Caco-2 (cell line): Measurements from ENCODE around the gene PLB1. TPM values are rescaled to one million over a fixed set of nuclear protein-coding genes. Genes with fewer than 3 reads are reported as not detected.

Experiments used
- BruUV-seq: library from RNA; stranded (reverse); fragments of 400-500 nt; replicated peaks from 2 replicates; lab custom pipeline; 2021; lab: Mats Ljungman, UMichigan
- CTCF ChIA-PET: fragments of 300-600 bp; sonication (Branson Sonifier 250); formaldehyde crosslinking; loops from one replicate; lab custom pipeline; 2022; ENCODE audit warnings: antibody characterized with exemption; lab: Charles Lee
- POLR2A ChIA-PET: fragments of 300-600 bp; sonication (Branson Sonifier 250); formaldehyde crosslinking; loops from one replicate; lab custom pipeline; 2022; ENCODE audit warnings: antibody characterized with exemption; lab: Charles Lee
- DNase-seq, 2 experiments: peaks; one replicate each; pipeline versions ENCODE4 v3.0.0 to v3.0.0-alpha.2; 2020 to 2022
- H3K27me3 ChIP-seq: replicated peaks from 2 replicates; pipeline ENCODE4 v1.6.0; 2011; ENCODE audit warnings: low read length; ENCODE audit not compliant: control insufficient read depth, insufficient read depth
- H3K36me3 ChIP-seq: 2 replicates; pipeline ENCODE4 v1.5.1; 2011; ENCODE audit warnings: low read length; ENCODE audit not compliant: control insufficient read depth, insufficient read depth
- H3K4me1 ChIP-seq: fragments of 250-450 bp; sonication (Bioruptor Pico); 2 replicates; pipeline ENCODE4 v1.5.1; 2020; ENCODE audit warnings: mild to moderate bottlenecking
- H3K4me3 ChIP-seq: 2 replicates; pipeline ENCODE4 v1.5.1; 2011; ENCODE audit warnings: low read depth, mild to moderate bottlenecking, control low read depth, low read length
- H3K9me3 ChIP-seq: fragments of 250-450 bp; sonication (Bioruptor Pico); 2 replicates; pipeline ENCODE4 v1.5.1; 2020; ENCODE audit warnings: mild to moderate bottlenecking, moderate library complexity
- H3K27ac Mint-ChIP-seq: one replicate; pipeline ENCODE4 v1.8.0; 2022; ENCODE audit warnings: mixed read lengths; ENCODE audit not compliant: unreplicated experiment
- H3K27me3 Mint-ChIP-seq: one replicate; pipeline ENCODE4 v1.8.0; 2022; ENCODE audit warnings: mixed read lengths; ENCODE audit not compliant: insufficient read depth, unreplicated experiment
- H3K36me3 Mint-ChIP-seq: one replicate; pipeline ENCODE4 v1.8.0; 2022; ENCODE audit warnings: mild to moderate bottlenecking, mixed read lengths; ENCODE audit not compliant: insufficient read depth, unreplicated experiment
- H3K4me1 Mint-ChIP-seq: one replicate; pipeline ENCODE4 v1.8.0; 2022; ENCODE audit warnings: low read depth, mixed read lengths; ENCODE audit not compliant: unreplicated experiment
- H3K4me3 Mint-ChIP-seq: one replicate; pipeline ENCODE4 v1.8.0; 2022; ENCODE audit warnings: mild to moderate bottlenecking, moderate library complexity, mixed read lengths; ENCODE audit not compliant: unreplicated experiment
- H3K9me3 Mint-ChIP-seq: one replicate; pipeline ENCODE4 v1.8.0; 2022; ENCODE audit warnings: mixed read lengths; ENCODE audit not compliant: unreplicated experiment
- intact Hi-C: fragments of 100-400 bp; cut with micrococcal nuclease; formaldehyde crosslinking; loops from one replicate; pipeline ENCODE4 v1.10.0; 2022; ENCODE audit not compliant: unreplicated experiment
- total RNA-seq: library from RNA; stranded (reverse); gene quantifications from 2 replicates; pipeline ENCODE4 v1.2.3, GENCODE V29; 2022
- TF ChIP-seq, protein P1 (sequence below), 2 experiments: fragments of 200-600 bp in 1 of 2; IDR thresholded peaks; 1 replicate in 1 of 2; 2 replicates in 1 of 2; pipeline versions ENCODE4 v1.5.1 to v1.8.0; 2011 to 2022; ENCODE audit warnings: antibody characterized with exemption in 1 of 2, control low read depth in 1 of 2, inconsistent platforms in 1 of 2, low read depth in 1 of 2, low read length in 1 of 2, mild to moderate bottlenecking in 1 of 2, moderate library complexity in 1 of 2; ENCODE audit not compliant: insufficient read depth in 1 of 2, severe bottlenecking in 1 of 2, unreplicated experiment in 1 of 2

PLB1 gene
- total RNA-seq, 1 experiment from 2014 or later, result 2.8 TPM

DNA sequence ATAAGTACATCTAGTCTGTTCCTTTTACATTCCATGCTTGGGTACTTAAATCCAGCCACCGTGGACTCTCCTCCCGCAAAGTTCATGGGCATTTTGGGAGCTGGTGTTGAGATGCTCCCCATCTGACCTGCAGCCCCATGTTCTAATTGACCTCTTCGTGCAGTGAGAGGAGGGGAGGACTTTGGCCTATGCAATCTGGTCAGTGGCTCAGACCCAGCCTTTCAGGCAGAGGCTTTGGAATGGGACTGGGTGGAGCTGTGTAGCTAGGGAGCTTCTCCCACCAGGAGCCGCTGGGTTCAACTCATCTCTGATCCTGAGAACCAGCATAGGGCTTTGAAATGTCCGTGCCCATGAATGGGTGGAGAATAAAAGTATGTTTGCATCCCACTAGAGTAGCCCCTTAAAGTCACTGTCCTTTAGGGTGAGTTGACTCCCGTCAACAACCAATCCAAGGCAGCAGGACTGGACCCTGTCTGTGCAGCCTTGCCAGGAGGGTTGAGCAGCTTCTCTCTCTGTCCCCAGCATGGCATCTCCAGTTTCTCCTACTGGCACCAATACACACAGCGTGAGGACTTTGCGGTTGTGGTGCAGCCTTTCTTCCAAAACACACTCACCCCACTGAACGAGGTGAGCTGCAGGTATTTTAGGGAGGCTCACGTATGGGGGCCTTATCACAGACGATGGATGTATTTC lies 135.8 kb downstream of the PLB1 start:
- CTCF ChIA-PET, result no interaction called here
- no peak for DNase-seq
- no peak overlapping the region for H3K4me3 ChIP-seq
- no TSS peak for BruUV-seq
- no peaks in the 10 kb centered on the region for H3K9me3 ChIP-seq
- H3K36me3 Mint-ChIP-seq, result no peaks in the 10 kb centered on the region
- no peaks in the 10 kb centered on the region for H3K27me3 Mint-ChIP-seq
- no peaks in the 10 kb centered on the region for H3K36me3 ChIP-seq
- H3K4me1 ChIP-seq, result peaks cover 34% of the 10 kb centered on the region
- peaks cover 24% of the 10 kb centered on the region for H3K4me1 Mint-ChIP-seq
- no peak overlapping the region for H3K27ac Mint-ChIP-seq
- POLR2A ChIA-PET, result no interaction called here
- H3K9me3 Mint-ChIP-seq, result no peaks in the 10 kb centered on the region
- no peak overlapping the region for H3K4me3 Mint-ChIP-seq
- TF ChIP-seq, protein P1, sequence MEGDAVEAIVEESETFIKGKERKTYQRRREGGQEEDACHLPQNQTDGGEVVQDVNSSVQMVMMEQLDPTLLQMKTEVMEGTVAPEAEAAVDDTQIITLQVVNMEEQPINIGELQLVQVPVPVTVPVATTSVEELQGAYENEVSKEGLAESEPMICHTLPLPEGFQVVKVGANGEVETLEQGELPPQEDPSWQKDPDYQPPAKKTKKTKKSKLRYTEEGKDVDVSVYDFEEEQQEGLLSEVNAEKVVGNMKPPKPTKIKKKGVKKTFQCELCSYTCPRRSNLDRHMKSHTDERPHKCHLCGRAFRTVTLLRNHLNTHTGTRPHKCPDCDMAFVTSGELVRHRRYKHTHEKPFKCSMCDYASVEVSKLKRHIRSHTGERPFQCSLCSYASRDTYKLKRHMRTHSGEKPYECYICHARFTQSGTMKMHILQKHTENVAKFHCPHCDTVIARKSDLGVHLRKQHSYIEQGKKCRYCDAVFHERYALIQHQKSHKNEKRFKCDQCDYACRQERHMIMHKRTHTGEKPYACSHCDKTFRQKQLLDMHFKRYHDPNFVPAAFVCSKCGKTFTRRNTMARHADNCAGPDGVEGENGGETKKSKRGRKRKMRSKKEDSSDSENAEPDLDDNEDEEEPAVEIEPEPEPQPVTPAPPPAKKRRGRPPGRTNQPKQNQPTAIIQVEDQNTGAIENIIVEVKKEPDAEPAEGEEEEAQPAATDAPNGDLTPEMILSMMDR (IDR thresholded peaks at IDR 0.05; ENCODE audit: insufficient read depth in 1 of 2, low read depth in 1 of 2, low read length in 1 of 2, severe bottlenecking in 1 of 2, unreplicated experiment in 1 of 2), result no peak
- intact Hi-C loops, result loop anchor here (5.0 kb wide), 1 partner anchor 46 kb away; no protein-coding TSS in a partner anchor
- no peaks in the 10 kb centered on the region for H3K27me3 ChIP-seq

GRCh38 chr2:28632791-28633190 lies 136.9 kb downstream of the PLB1 start:
- H3K9me3 ChIP-seq, result no peaks in the 10 kb centered on the region
- H3K4me3 Mint-ChIP-seq, result no peak overlapping the region
- peaks cover 24% of the 10 kb centered on the region for H3K4me1 Mint-ChIP-seq
- TF ChIP-seq, protein P1 (IDR thresholded peaks at IDR 0.05; ENCODE audit: insufficient read depth in 1 of 2, low read depth in 1 of 2, low read length in 1 of 2, severe bottlenecking in 1 of 2, unreplicated experiment in 1 of 2), result no peak
- H3K36me3 ChIP-seq, result no peaks in the 10 kb centered on the region
- H3K9me3 Mint-ChIP-seq, result no peaks in the 10 kb centered on the region
- ChIA-PET POLR2A (no interaction called here), CTCF (no interaction called here)
- no peak for DNase-seq
- no peaks in the 10 kb centered on the region for H3K27me3 Mint-ChIP-seq
- H3K27ac Mint-ChIP-seq, result peak overlapping the region; percentile 68
- no peaks in the 10 kb centered on the region for H3K36me3 Mint-ChIP-seq
- H3K4me1 ChIP-seq, result peaks cover 34% of the 10 kb centered on the region
- no peak overlapping the region for H3K4me3 ChIP-seq
- H3K27me3 ChIP-seq, result no peaks in the 10 kb centered on the region
- intact Hi-C loops, result loop anchor here (1.0 to 5.0 kb wide), 2 partner anchors 36 to 45 kb away; no protein-coding TSS in a partner anchor
- BruUV-seq, result no TSS peak

DNA sequence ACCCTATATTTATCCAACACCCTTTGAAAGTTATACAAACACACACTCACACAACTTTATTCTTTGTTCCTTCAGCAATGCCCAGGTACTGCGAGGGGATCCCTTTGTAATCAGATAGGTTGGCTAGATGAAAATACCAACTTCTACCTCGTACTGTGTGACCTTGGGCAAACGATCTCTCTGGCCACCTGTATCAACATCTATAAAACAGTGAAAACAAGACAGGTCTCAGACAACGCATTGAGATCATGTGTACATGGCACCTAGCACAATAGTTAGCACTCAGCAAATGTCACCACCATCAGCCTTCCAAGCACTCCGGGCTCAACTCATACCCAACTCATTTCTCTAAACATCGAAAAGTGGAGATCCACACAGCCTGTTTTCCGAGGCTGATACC lies 137.3 kb downstream of the PLB1 start:
- no peaks in the 10 kb centered on the region for H3K9me3 Mint-ChIP-seq
- Histone ChIP-seq H3K4me3 (no peak overlapping the region), H3K4me1 (peaks cover 34% of the 10 kb centered on the region), H3K9me3 (no peaks in the 10 kb centered on the region), H3K27me3 (no peaks in the 10 kb centered on the region), H3K36me3 (no peaks in the 10 kb centered on the region)
- POLR2A ChIA-PET, result interaction anchor here (1.0 to 1.1 kb wide), 2 partner anchors 50 to 119 kb away, joined by 3 to 4 read pairs; partner anchors contain the start of gene PPP1CB
- CTCF ChIA-PET, result interaction anchor here (1.9 kb wide), 1 partner anchor 39 kb away, joined by 10 read pairs; no protein-coding TSS in a partner anchor
- H3K27ac Mint-ChIP-seq, result peak overlapping the region; percentile 68
- TF ChIP-seq, protein P1 (IDR thresholded peaks at IDR 0.05; ENCODE audit: insufficient read depth in 1 of 2, low read depth in 1 of 2, low read length in 1 of 2, severe bottlenecking in 1 of 2, unreplicated experiment in 1 of 2), result no peak
- no peak for DNase-seq
- H3K4me3 Mint-ChIP-seq, result peak overlapping the region; percentile 8
- intact Hi-C loops, result loop anchor here (1.0 to 5.0 kb wide), 2 partner anchors 37 to 44 kb away; no protein-coding TSS in a partner anchor
- TSS peak; percentile 94 for BruUV-seq
- no peaks in the 10 kb centered on the region for H3K36me3 Mint-ChIP-seq
- H3K27me3 Mint-ChIP-seq, result no peaks in the 10 kb centered on the region
- H3K4me1 Mint-ChIP-seq, result peaks cover 24% of the 10 kb centered on the region
